Measurements from ENCODE around the gene GJA1. TPM values are rescaled to one million over a fixed set of nuclear protein-coding genes. Genes with fewer than 3 reads are reported as not detected.

Gene GJA1
- total RNA-seq, 2 donors from 2014 or later = 0.19 TPM; not detected in 1

DNA sequence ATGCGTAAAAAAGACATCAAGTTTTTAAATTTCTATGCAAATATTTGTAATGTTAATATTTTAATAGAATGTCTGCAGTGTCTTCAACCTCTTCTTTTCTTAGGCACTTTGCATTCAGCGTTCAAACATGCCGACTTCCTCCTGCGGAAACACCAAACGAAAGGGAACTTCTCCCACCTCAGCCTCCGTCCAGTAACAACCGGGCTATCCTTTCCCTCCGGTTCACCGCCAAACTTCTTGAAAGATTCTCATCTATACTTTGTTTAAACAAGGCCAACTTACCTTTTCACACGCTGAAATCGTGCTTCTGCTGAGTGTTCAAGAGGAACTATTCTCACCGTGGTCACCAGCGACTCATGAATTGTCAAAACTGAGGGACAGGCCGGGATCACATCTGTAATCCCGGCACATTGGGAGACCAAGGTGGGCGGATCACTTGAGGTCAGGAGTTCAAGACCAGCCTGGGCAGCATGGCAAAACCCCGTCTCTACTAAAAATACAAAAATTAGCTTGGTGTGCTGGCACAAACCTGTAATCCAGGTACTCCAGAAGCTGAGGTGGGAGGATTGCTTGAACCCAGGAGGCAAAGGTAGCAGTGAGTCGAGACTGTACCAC is 44.8 kb downstream of the GJA1 start:
- Mint-ChIP-seq H3K4me1 (ENCODE audit: low read depth) (no peaks in the 10 kb centered on the region), H3K9me3 (no peaks in the 10 kb centered on the region), H3K27ac (no peak overlapping the region), H3K36me3 (ENCODE audit: insufficient read depth in 2 of 2) (no peaks in the 10 kb centered on the region), H3K27me3 (ENCODE audit: low read depth) (no peaks in the 10 kb centered on the region), H3K4me3 (no peak overlapping the region)
- no peak for DNase-seq
- ATAC-seq (replicated peaks in 1 of 2) = no peak

DNA sequence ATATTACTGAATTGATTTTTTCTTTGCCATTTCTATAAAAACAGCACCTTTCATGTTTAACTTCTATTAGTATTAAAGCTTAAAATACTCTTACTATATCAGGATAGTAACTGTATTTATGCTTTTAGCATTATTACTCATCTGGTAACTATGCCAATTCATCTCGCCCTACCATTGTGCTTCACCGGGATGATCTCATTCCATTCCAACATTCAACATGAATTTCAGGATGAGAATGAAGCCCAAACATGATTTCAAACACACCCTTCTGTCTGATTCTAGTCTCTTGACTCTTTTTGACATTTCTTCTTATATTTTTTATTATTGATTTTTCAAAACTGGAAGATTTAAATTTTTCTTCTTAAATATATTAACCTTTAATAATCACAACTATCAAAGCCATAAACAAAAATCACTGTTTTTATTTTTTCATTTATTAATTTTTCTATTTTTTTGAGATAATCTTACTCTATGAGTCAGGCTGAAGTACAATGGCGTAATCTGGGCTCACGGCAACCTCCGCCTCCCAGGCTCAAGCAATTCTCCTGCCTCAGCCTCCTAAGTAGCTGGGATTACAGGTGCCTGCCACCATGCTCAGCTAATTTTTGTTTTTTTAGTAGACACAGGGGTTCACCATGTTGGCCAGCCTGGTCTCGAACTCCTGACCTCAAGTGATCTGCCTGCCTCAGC is 46.7 kb downstream of the GJA1 start:
- DNase-seq = no peak
- Mint-ChIP-seq H3K27me3 (ENCODE audit: low read depth) (no peaks in the 10 kb centered on the region), H3K9me3 (no peaks in the 10 kb centered on the region), H3K36me3 (ENCODE audit: insufficient read depth in 2 of 2) (no peaks in the 10 kb centered on the region), H3K4me1 (ENCODE audit: low read depth) (no peaks in the 10 kb centered on the region), H3K4me3 (no peak overlapping the region), H3K27ac (no peak overlapping the region)
- no peak for ATAC-seq (replicated peaks in 1 of 2)

DNA sequence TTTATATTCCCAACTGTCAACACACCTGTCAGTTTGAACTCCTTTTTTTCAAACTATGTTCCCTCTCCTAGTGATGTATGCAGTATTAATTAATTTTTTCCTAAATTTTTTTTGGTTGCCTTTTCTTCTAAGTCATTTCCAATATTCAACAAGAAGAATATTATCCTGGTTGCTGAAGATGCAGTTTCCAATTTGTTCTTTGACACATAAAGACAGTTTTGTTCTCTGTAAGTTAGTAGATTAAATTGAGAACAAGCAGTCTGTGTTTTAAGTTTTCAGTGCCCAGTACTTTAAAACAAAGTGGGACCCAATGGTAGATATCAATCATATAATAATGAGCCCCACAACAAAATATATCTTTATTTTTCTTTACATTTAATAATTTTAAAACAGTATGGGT is 47.3 kb downstream of the GJA1 start:
- H3K27ac Mint-ChIP-seq = no peak overlapping the region

DNA sequence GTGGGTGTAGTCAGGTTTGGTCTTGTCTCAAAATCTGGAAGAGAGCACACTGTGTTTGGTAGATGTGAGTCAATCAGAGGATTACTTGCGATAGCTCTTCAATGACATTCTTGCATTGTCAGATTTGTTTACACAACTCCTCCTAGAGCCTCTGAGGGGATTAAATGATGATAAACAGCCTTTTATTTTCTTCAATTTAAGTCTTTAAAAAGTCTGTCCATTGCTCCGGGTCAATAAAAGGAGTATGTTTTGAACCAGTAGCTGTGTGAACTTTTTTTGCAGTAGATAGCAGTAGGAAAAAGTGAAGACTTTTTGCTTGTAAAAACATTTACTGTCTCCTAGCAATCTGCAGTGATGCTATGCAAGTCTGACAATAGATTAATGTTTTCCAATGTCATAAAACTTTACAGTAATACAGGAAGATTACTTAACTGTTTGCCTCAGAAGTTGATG is 49.9 kb downstream of the GJA1 start:
- ATAC-seq (replicated peaks in 1 of 2) = no peak
- Mint-ChIP-seq H3K36me3 (ENCODE audit: insufficient read depth in 2 of 2) (no peaks in the 10 kb centered on the region), H3K27ac (no peak overlapping the region), H3K4me1 (ENCODE audit: low read depth) (no peaks in the 10 kb centered on the region), H3K4me3 (no peak overlapping the region), H3K9me3 (no peaks in the 10 kb centered on the region), H3K27me3 (ENCODE audit: low read depth) (no peaks in the 10 kb centered on the region)
- no peak for DNase-seq

More for the DNA sequence above, 47.3 kb downstream of the GJA1 start:
- Mint-ChIP-seq H3K4me1 (ENCODE audit: low read depth) (no peaks in the 10 kb centered on the region), H3K36me3 (ENCODE audit: insufficient read depth in 2 of 2) (no peaks in the 10 kb centered on the region), H3K9me3 (no peaks in the 10 kb centered on the region), H3K27me3 (ENCODE audit: low read depth) (no peaks in the 10 kb centered on the region), H3K4me3 (no peak overlapping the region)
- ATAC-seq (replicated peaks in 1 of 2) = no peak
- no peak for DNase-seq

DNA sequence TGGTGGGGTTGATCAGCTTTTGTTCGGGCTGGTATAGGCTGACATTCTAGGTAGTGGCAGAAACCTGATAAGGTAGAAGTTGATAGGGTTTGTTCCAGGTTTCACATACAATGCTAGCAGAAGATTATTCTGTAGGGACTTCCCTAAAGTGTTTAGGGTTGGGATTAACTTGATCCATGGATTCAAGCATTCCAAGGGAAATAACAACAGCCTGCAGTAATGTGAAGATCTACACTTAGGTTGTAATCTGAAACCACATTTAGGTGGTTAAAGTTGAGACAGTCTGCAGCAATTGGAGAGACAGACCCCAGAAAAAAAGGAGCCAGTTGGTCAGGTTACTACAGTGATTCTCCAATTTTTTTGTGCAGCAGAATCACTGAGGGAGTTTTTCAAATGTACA is 56.1 kb downstream of the GJA1 start:
- no peaks in the 10 kb centered on the region for H3K36me3 Mint-ChIP-seq (ENCODE audit: insufficient read depth in 2 of 2)
- H3K4me1 Mint-ChIP-seq (ENCODE audit: low read depth) = no peaks in the 10 kb centered on the region
- no peaks in the 10 kb centered on the region for H3K27me3 Mint-ChIP-seq (ENCODE audit: low read depth)
- H3K27ac Mint-ChIP-seq = no peak overlapping the region
- DNase-seq (no peak), ATAC-seq (replicated peaks in 1 of 2) (no peak)
- H3K9me3 Mint-ChIP-seq = no peaks in the 10 kb centered on the region
- no peak overlapping the region for H3K4me3 Mint-ChIP-seq

DNA sequence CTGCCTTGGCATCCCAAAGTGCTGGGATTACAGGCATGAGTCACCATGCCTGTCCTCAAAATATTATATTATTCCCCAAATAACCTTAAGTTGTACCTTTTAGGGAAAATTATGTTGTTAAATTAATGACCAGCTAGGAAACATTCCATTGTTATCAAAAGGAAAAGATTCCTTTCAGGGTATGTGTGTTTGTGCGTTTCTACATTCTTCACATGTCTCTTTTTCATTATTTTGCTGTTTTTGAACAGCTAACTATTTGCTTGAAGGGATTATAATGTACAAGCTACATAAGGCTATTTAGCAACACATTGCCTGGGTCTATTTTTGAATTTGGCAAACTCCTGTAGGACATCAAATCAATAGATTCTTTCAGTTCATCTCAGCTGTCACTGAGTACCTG is 57.1 kb downstream of the GJA1 start:
- no peaks in the 10 kb centered on the region for H3K4me1 Mint-ChIP-seq (ENCODE audit: low read depth)
- H3K27ac Mint-ChIP-seq = no peak overlapping the region
- no peaks in the 10 kb centered on the region for H3K27me3 Mint-ChIP-seq (ENCODE audit: low read depth)
- H3K36me3 Mint-ChIP-seq (ENCODE audit: insufficient read depth in 2 of 2) = no peaks in the 10 kb centered on the region
- H3K4me3 Mint-ChIP-seq = no peak overlapping the region
- no peak for DNase-seq
- no peaks in the 10 kb centered on the region for H3K9me3 Mint-ChIP-seq
- ATAC-seq (replicated peaks in 1 of 2) = no peak

DNA sequence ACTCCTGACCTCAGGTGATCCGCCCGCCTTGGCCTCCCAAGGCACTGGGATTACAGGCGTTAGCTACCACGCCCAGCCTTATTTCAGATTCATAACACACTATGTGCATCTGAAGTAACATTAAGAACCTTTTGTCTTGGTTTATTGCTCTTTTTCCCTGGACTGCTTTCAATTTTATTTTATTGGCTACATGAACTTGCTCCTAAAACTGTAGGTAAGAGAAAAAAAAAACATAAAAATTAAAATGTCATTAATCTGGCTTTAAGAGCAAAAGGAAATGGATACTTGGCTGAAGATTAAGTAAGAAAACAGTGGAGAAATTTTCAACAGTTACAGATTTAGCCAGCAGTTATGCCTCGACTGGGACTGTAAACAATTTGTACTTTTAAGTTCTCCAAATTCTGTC is 62.5 kb downstream of the GJA1 start:
- no peak overlapping the region for H3K27ac Mint-ChIP-seq

DNA sequence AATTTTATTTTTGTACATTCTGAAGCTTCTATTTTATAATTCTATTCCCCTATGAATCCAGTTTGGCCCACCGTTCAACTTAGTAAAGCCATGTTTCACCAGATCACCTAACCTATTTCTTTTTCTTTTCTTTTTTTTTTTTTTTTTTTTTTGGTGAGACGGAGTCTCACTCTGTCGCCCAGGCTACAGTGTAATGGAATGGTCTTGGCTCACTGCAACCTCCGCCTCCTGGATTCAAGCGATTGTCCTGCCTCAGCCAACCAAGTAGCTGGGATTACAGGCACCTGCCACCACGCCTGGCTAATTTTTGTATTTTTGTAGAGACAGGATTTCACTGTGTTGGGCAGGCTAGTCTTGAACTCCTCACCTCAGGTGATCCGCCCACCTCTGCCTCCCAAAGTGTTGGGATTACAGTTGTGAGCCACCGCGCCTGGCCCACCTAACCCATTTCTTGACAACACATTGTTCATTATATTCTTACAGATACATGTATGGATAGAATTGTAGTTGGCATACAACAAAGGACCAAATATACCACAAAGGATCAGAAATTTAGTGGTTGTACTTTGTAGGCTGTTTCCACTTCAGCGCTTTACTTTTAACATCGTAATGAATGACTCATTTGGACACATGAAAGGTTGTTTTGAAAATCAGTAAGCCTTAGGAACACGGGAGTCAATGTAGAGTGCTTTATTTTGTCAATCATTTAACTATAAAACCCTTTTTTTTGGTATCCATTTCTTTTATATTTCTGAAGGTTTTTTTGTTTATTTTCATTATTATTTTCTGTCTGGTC is 63.2 kb downstream of the GJA1 start:
- no peaks in the 10 kb centered on the region for H3K9me3 Mint-ChIP-seq
- H3K36me3 Mint-ChIP-seq (ENCODE audit: insufficient read depth in 2 of 2) = no peaks in the 10 kb centered on the region
- no peaks in the 10 kb centered on the region for H3K27me3 Mint-ChIP-seq (ENCODE audit: low read depth)
- no peak overlapping the region for H3K4me3 Mint-ChIP-seq
- peaks cover 3% of the 10 kb centered on the region for H3K4me1 Mint-ChIP-seq (ENCODE audit: low read depth)
- DNase-seq (no peak), ATAC-seq (replicated peaks in 1 of 2) (peak in 1 of 2 donors; percentile 22)
- no peak overlapping the region for H3K27ac Mint-ChIP-seq

More for the DNA sequence above, 62.5 kb downstream of the GJA1 start:
- Mint-ChIP-seq H3K36me3 (ENCODE audit: insufficient read depth in 2 of 2) (no peaks in the 10 kb centered on the region), H3K9me3 (no peaks in the 10 kb centered on the region), H3K4me1 (ENCODE audit: low read depth) (no peaks in the 10 kb centered on the region), H3K27me3 (ENCODE audit: low read depth) (no peaks in the 10 kb centered on the region), H3K4me3 (no peak overlapping the region)
- DNase-seq (no peak), ATAC-seq (replicated peaks in 1 of 2) (no peak)

Other genes with a start within 250 kb of the GJA1 start
- gene TBC1D32, start 101.2 kb upstream of the GJA1 start, total RNA-seq = 10 to 100 TPM in 1 of 2 donors, 1 to 10 TPM in 1; 7.4 to 10.4 TPM